Upper lobe of left lung (tissue), 4 donors: ENCODE data around the gene COCH.

ENCODE experiments used
- POLR2A ChIP-seq, 4 donors: fragments of 450-650 bp; IDR thresholded peaks; one replicate each; pipeline ENCODE4 v1.5.1; 2016 to 2017; ENCODE audit warnings: antibody characterized with exemption in 4 of 4, mild to moderate bottlenecking in 2 of 4
- POLR2AphosphoS5 ChIP-seq, 2 donors: sonication (generic); formaldehyde crosslinking; IDR thresholded peaks; one replicate each; pipeline ENCODE4 v1.5.1; 2017; ENCODE audit warnings: antibody characterized with exemption in 2 of 2
- TF ChIP-seq, protein P1 (sequence below), 6 experiments: fragments of 450-650 bp in 4 of 6; fragments of 200-600 bp in 2 of 6; sonication (generic) in 2 of 6; IDR thresholded peaks; one replicate each; pipeline ENCODE4 v1.5.1; 2016 to 2019; ENCODE audit warnings: antibody characterized with exemption in 6 of 6

DNA sequence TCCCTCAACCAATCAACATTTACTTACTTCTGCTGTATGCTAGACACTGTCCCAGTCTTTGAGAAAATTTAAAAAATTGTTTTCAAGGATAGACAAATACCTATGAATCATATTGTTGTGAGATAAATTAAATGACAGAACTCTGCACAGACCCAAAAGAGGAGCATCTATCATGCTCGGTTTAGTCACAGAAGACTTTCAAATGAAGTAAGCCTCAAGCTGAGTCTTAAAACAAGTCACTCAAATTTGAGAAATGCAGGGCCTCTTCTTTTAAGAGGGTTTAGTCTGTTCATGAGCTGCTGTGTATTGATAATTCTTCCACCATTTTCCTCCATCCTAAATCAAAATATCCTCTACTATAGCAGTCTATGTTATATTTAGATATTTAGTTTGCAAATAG, 24.4 kb upstream of the COCH start:
- TF ChIP-seq POLR2AphosphoS5 (IDR thresholded peaks at IDR 0.05) (no peak), POLR2A (IDR thresholded peaks at IDR 0.05) (no peak)
- TF ChIP-seq, protein P1, sequence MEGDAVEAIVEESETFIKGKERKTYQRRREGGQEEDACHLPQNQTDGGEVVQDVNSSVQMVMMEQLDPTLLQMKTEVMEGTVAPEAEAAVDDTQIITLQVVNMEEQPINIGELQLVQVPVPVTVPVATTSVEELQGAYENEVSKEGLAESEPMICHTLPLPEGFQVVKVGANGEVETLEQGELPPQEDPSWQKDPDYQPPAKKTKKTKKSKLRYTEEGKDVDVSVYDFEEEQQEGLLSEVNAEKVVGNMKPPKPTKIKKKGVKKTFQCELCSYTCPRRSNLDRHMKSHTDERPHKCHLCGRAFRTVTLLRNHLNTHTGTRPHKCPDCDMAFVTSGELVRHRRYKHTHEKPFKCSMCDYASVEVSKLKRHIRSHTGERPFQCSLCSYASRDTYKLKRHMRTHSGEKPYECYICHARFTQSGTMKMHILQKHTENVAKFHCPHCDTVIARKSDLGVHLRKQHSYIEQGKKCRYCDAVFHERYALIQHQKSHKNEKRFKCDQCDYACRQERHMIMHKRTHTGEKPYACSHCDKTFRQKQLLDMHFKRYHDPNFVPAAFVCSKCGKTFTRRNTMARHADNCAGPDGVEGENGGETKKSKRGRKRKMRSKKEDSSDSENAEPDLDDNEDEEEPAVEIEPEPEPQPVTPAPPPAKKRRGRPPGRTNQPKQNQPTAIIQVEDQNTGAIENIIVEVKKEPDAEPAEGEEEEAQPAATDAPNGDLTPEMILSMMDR (IDR thresholded peaks at IDR 0.05), result no peak
